Neural crest cell (in vitro differentiated cells): Measurements from ENCODE around the gene AFAP1. TPM values are rescaled to one million over a fixed set of nuclear protein-coding genes. Genes with fewer than 3 reads are reported as not detected.

Source experiments
- DNase-seq: peaks from one replicate; pipeline ENCODE4 v3.0.0; 2021; ENCODE audit warnings: low read depth, mixed read lengths, low spot score
- H3K27ac Mint-ChIP-seq: one replicate; pipeline ENCODE4 v1.8.0; 2021; ENCODE audit warnings: mild to moderate bottlenecking, mixed read lengths; ENCODE audit not compliant: unreplicated experiment
- H3K27me3 Mint-ChIP-seq: 2 replicates; pipeline ENCODE4 v1.8.0; 2021; ENCODE audit warnings: low read depth, mild to moderate bottlenecking, mixed read lengths
- H3K36me3 Mint-ChIP-seq: 2 replicates; pipeline ENCODE4 v1.8.0; 2021; ENCODE audit warnings: low read depth, mild to moderate bottlenecking, mixed read lengths
- H3K4me1 Mint-ChIP-seq: 2 replicates; pipeline ENCODE4 v1.8.0; 2021; ENCODE audit warnings: mixed read lengths
- H3K4me3 Mint-ChIP-seq: one replicate; pipeline ENCODE4 v1.8.0; 2021; ENCODE audit warnings: mild to moderate bottlenecking, mixed read lengths
- H3K9me3 Mint-ChIP-seq: 2 replicates; pipeline ENCODE4 v1.8.0; 2021; ENCODE audit warnings: mixed read lengths
- total RNA-seq: library from RNA; stranded (reverse); gene quantifications from 2 replicates; pipeline ENCODE4 v1.2.1, GENCODE V29; 2021
- TF ChIP-seq, protein P1 (sequence below): fragments of 200-600 bp; sonication (generic); conservative IDR thresholded peaks from 2 replicates; pipeline ENCODE4 v1.5.0; 2021; ENCODE audit warnings: antibody characterized with exemption, mild to moderate bottlenecking

Gene AFAP1
- total RNA-seq, 1 donor from 2014 or later = 28.1 TPM

DNA sequence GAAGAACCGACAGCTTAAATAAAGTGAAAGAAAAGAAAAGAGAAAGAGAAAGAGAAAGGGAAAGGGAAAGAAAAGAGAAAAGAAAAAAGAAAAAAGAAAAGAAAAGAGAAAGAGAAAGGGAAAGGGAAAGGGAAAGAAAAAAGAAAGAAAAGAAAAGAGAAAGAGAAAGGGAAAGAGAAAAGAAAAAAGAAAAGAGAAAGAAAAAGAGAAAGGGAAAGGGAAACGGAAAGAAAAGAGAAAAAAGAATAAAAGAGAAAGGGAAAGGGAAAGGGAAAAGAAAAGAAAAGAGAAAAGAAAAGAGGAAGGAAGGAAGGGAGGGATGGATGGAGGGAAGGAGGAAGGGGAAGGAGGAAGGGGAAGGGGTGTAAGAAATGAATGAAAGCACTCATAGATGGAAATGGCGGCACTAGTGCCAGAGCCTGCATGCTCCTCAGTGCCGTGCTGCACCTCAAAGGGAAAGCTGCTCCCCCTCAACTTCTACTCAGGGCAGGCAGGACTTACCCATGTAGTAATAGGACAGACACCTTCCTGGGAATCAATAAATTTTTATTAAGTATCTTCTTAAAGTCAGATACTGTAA, 70.7 kb downstream of the AFAP1 start:
- no peak overlapping the region for H3K27ac Mint-ChIP-seq
- peaks cover 5% of the 10 kb centered on the region for H3K4me1 Mint-ChIP-seq
- H3K36me3 Mint-ChIP-seq = peaks cover 37% of the 10 kb centered on the region
- H3K4me3 Mint-ChIP-seq = no peak overlapping the region
- H3K27me3 Mint-ChIP-seq = no peaks in the 10 kb centered on the region
- no peak for DNase-seq
- TF ChIP-seq, protein P1, sequence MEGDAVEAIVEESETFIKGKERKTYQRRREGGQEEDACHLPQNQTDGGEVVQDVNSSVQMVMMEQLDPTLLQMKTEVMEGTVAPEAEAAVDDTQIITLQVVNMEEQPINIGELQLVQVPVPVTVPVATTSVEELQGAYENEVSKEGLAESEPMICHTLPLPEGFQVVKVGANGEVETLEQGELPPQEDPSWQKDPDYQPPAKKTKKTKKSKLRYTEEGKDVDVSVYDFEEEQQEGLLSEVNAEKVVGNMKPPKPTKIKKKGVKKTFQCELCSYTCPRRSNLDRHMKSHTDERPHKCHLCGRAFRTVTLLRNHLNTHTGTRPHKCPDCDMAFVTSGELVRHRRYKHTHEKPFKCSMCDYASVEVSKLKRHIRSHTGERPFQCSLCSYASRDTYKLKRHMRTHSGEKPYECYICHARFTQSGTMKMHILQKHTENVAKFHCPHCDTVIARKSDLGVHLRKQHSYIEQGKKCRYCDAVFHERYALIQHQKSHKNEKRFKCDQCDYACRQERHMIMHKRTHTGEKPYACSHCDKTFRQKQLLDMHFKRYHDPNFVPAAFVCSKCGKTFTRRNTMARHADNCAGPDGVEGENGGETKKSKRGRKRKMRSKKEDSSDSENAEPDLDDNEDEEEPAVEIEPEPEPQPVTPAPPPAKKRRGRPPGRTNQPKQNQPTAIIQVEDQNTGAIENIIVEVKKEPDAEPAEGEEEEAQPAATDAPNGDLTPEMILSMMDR = no peak
- H3K9me3 Mint-ChIP-seq = peaks cover 6% of the 10 kb centered on the region

DNA sequence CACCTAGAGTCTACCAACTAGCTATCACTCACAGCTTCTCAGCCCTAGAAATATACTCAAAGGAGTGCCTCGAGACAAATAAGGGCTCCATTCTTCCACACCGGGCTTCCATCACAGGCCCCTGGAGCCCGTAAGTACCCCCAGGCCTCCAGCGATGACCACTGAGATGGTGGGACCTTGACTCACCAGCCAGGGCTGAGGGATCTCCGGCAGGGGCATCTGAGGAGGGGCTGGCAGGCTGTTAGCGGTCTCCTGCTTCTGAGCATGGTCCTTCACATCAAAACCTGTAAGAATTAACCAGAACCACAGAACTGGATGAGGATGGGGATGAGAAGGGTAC, 71.3 kb downstream of the AFAP1 start:
- Mint-ChIP-seq H3K27ac (no peak overlapping the region), H3K36me3 (peaks cover 36% of the 10 kb centered on the region), H3K27me3 (no peaks in the 10 kb centered on the region), H3K9me3 (peaks cover 7% of the 10 kb centered on the region), H3K4me3 (no peak overlapping the region), H3K4me1 (peaks cover 2% of the 10 kb centered on the region)
- TF ChIP-seq, protein P1 = no peak
- no peak for DNase-seq

DNA sequence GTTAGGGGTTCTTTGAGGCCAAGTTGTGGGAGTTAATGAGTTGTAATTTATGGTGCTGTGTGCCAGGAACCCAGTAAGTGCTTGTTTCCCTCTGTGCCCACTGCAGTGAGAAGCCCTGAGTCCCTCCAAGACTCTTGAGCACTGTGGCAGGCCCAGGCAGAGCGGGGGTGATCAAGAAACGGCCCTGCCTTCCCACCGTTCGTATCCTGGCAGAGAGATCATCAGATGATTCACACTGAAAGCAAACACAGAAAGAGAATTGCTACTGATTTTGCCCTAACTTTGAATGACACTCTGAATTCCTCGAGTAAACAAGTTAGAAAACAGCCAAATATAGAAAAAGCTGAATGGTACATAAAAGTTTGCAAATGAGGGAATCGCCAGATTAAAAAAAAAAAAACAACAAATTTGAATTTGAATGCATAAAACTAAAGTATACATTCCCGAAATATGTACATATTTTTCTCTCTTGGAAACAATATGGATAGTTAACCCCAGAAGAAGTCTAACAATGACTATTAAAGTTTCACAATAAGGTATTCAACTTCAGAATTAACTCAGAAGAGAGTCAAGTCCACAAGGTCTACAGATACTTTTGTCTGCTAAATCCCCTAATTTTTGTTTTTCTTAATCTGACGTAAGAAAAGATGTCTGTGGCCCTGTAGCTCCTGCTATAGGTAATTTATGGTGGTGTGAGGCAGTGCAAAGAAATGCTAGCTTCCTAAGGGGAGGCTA, 71.8 kb downstream of the AFAP1 start:
- Mint-ChIP-seq H3K4me3 (no peak overlapping the region), H3K36me3 (peaks cover 40% of the 10 kb centered on the region), H3K27me3 (no peaks in the 10 kb centered on the region), H3K4me1 (peaks cover 8% of the 10 kb centered on the region), H3K27ac (no peak overlapping the region), H3K9me3 (peaks cover 7% of the 10 kb centered on the region)
- TF ChIP-seq, protein P1 = no peak
- DNase-seq = no peak

DNA sequence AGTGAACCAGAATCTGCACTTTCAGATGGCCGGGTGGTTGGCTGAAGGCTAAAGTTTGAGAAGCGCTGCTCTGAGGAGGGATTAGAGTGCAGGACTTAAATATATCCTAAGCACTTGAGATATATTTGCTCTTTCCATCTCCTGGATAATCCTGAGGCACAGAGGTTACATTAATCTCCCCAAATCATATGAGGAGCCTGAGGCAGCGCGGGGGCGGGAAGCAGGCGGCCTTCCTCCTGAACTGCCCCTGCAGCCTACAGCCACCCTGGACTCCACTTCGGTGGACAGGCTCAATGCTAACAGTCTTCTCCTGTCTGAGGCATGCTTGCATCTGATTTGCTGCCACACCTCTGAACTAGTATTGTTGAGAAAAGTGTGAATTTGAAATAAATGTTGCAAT, 72.5 kb downstream of the AFAP1 start:
- TF ChIP-seq, protein P1 = no peak
- no peak overlapping the region for H3K27ac Mint-ChIP-seq
- peaks cover 7% of the 10 kb centered on the region for H3K9me3 Mint-ChIP-seq
- no peak for DNase-seq
- peaks cover 13% of the 10 kb centered on the region for H3K4me1 Mint-ChIP-seq
- H3K4me3 Mint-ChIP-seq = no peak overlapping the region
- no peaks in the 10 kb centered on the region for H3K27me3 Mint-ChIP-seq
- peaks cover 40% of the 10 kb centered on the region for H3K36me3 Mint-ChIP-seq

DNA sequence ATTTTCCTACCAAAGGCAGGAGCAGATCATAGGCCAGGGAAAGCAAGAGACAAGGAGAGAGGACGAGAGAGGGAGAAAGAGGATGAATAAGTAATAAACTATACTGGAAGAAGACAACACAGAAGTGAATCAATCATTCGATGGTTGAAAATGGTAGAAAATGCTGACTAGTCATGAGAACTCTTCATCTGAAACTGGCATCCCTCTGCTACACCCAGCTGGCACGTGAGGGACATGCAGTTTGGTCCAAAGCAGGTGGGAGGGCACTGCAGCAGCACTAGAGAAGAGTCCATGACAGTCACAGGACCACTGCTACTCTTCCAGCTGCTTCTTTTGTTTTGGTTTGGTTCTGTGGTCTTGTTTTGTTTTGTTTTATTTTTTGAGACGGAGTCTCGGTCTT, 74.1 kb downstream of the AFAP1 start:
- Mint-ChIP-seq H3K36me3 (peaks cover 32% of the 10 kb centered on the region), H3K4me1 (peaks cover 22% of the 10 kb centered on the region), H3K27ac (no peak overlapping the region), H3K9me3 (peaks cover 7% of the 10 kb centered on the region), H3K4me3 (no peak overlapping the region), H3K27me3 (no peaks in the 10 kb centered on the region)
- TF ChIP-seq, protein P1 = no peak
- DNase-seq = no peak
